DOHH2 (cell line): ENCODE measurements around the gene PEPD.
"Not testable (repeated sequence)": the region's sequence is repeated elsewhere in the genome, so short reads cannot be mapped to it uniquely, and the experiment has no call there.

Experiments used
- H3F3A ChIP-seq: fragments of 200-600 bp; sonication (generic), shearing (Covaris generic); 2 replicates; pipeline ENCODE4 v1.6.0; 2016; ENCODE audit warnings: antibody characterized with exemption, mild to moderate bottlenecking; ENCODE audit not compliant: control insufficient read depth, insufficient read depth
- H3K27ac ChIP-seq: fragments of 200-600 bp; sonication (generic); 2 replicates; pipeline ENCODE4 v1.5.1; 2014; ENCODE audit warnings: low read depth, mild to moderate bottlenecking, low read length, moderate library complexity
- H3K27me3 ChIP-seq: fragments of 200-600 bp; sonication (generic); 2 replicates; pipeline ENCODE4 v1.6.1; 2014; ENCODE audit warnings: mild to moderate bottlenecking, low read length, mixed read lengths; ENCODE audit not compliant: control insufficient read depth
- H3K36me3 ChIP-seq: fragments of 200-600 bp; sonication (generic); 2 replicates; pipeline ENCODE4 v1.6.1; 2014; ENCODE audit warnings: mild to moderate bottlenecking, low read length, moderate library complexity, mixed read lengths; ENCODE audit not compliant: control insufficient read depth
- H3K4me1 ChIP-seq: fragments of 200-600 bp; sonication (generic); 2 replicates; pipeline ENCODE4 v1.6.1; 2014; ENCODE audit warnings: mild to moderate bottlenecking, low read length, mixed read lengths; ENCODE audit not compliant: control insufficient read depth
- H3K4me2 ChIP-seq: fragments of 200-600 bp; sonication (generic); 2 replicates; pipeline ENCODE4 v1.6.0; 2014; ENCODE audit warnings: mild to moderate bottlenecking, low read length, moderate library complexity
- H3K4me3 ChIP-seq: fragments of 200-600 bp; sonication (generic); 2 replicates; pipeline ENCODE4 v1.5.1; 2014; ENCODE audit warnings: mild to moderate bottlenecking, low read length, mixed read lengths
- H3K79me2 ChIP-seq: fragments of 200-600 bp; sonication (generic); 2 replicates; pipeline ENCODE4 v1.6.1; 2014; ENCODE audit warnings: mild to moderate bottlenecking, low read length, mixed read lengths; ENCODE audit not compliant: control insufficient read depth
- H3K9me2 ChIP-seq: fragments of 200-600 bp; sonication (generic); replicated peaks from 2 replicates; pipeline ENCODE4 v1.6.1; 2014; ENCODE audit warnings: mild to moderate bottlenecking, low read length, mixed read lengths; ENCODE audit not compliant: control insufficient read depth
- H3K9me3 ChIP-seq: fragments of 200-600 bp; sonication (generic); 2 replicates; pipeline ENCODE4 v1.6.1; 2014; ENCODE audit warnings: antibody characterized with exemption, low read length, mixed read lengths; ENCODE audit not compliant: control insufficient read depth, insufficient read depth
- H4K20me1 ChIP-seq: fragments of 200-600 bp; sonication (generic); 2 replicates; pipeline ENCODE4 v1.6.0; 2014; ENCODE audit warnings: low read depth, mild to moderate bottlenecking, antibody characterized with exemption, low read length, moderate library complexity; ENCODE audit not compliant: control insufficient read depth, insufficient read depth
- CTCF ChIP-seq: fragments of 200-600 bp; sonication (generic); IDR thresholded peaks from one replicate; pipeline ENCODE4 v1.5.1; 2014; ENCODE audit warnings: antibody characterized with exemption, mild to moderate bottlenecking, low read depth, low read length; ENCODE audit not compliant: poor library complexity, severe bottlenecking
- EZH2phosphoT487 ChIP-seq: fragments of 200-600 bp; sonication (generic); IDR thresholded peaks from 2 replicates; pipeline ENCODE4 v1.6.1; 2017; ENCODE audit warnings: borderline replicate concordance, mild to moderate bottlenecking, antibody characterized with exemption, low read length, moderate library complexity, mixed read lengths

The PEPD gene

GRCh38 chr19:33484226-33484774, 37.3 kb downstream of the PEPD start:
- TF ChIP-seq CTCF (no peak), EZH2phosphoT487 (no peak)
- Histone ChIP-seq H4K20me1 (no peaks in the 10 kb centered on the region), H3K9me2 (no peaks in the 10 kb centered on the region), H3K36me3 (no peaks in the 10 kb centered on the region), H3F3A (no peaks in the 10 kb centered on the region), H3K4me3 (no peak overlapping the region), H3K27me3 (no peaks in the 10 kb centered on the region), H3K4me2 (no peak overlapping the region), H3K79me2 (no peaks in the 10 kb centered on the region), H3K9me3 (no peaks in the 10 kb centered on the region), H3K4me1 (no peaks in the 10 kb centered on the region), H3K27ac (no peak overlapping the region)

GRCh38 chr19:33482476-33482875, 39.1 kb downstream of the PEPD start:
- Histone ChIP-seq H4K20me1 (no peaks in the 10 kb centered on the region), H3K9me3 (no peaks in the 10 kb centered on the region), H3K4me2 (no peak overlapping the region), H3F3A (no peaks in the 10 kb centered on the region), H3K27ac (no peak overlapping the region), H3K27me3 (no peaks in the 10 kb centered on the region), H3K4me1 (no peaks in the 10 kb centered on the region), H3K9me2 (no peaks in the 10 kb centered on the region), H3K36me3 (no peaks in the 10 kb centered on the region), H3K79me2 (no peaks in the 10 kb centered on the region), H3K4me3 (no peak overlapping the region)
- TF ChIP-seq EZH2phosphoT487 (no peak), CTCF (no peak)

GRCh38 chr19:33481863-33482262, 39.7 kb downstream of the PEPD start:
- no peak overlapping the region for H3K4me3 ChIP-seq
- no peaks in the 10 kb centered on the region for H3F3A ChIP-seq
- TF ChIP-seq CTCF: no peak
- TF ChIP-seq EZH2phosphoT487: no peak
- no peak overlapping the region for H3K27ac ChIP-seq
- no peaks in the 10 kb centered on the region for H4K20me1 ChIP-seq
- no peaks in the 10 kb centered on the region for H3K4me1 ChIP-seq
- H3K4me2 ChIP-seq: no peak overlapping the region
- H3K27me3 ChIP-seq: no peaks in the 10 kb centered on the region
- H3K9me2 ChIP-seq: no peaks in the 10 kb centered on the region
- H3K79me2 ChIP-seq: no peaks in the 10 kb centered on the region
- no peaks in the 10 kb centered on the region for H3K36me3 ChIP-seq
- H3K9me3 ChIP-seq: no peaks in the 10 kb centered on the region

GRCh38 chr19:33479570-33479969, 42.0 kb downstream of the PEPD start:
- not testable (repeated sequence) for H3K9me2 ChIP-seq, H3K4me3 ChIP-seq, H3K4me2 ChIP-seq, H3F3A ChIP-seq, H4K20me1 ChIP-seq, H3K27ac ChIP-seq, H3K4me1 ChIP-seq, H3K79me2 ChIP-seq, H3K27me3 ChIP-seq, H3K9me3 ChIP-seq, H3K36me3 ChIP-seq
